Neutrophil (primary cell): Measurements from ENCODE around the gene ZPLD1.

Source experiments
- H3K27ac ChIP-seq: fragments of 200-600 bp; sonication (generic); 2 replicates; pipeline ENCODE4 v1.5.1; 2016; ENCODE audit warnings: mild to moderate bottlenecking, moderate library complexity
- H3K27me3 ChIP-seq: fragments of 200-600 bp; sonication (generic); 2 replicates; pipeline ENCODE4 v1.6.0; 2016; ENCODE audit warnings: mild to moderate bottlenecking
- H3K36me3 ChIP-seq: fragments of 200-600 bp; sonication (generic); 2 replicates; pipeline ENCODE4 v1.5.1; 2017
- H3K4me1 ChIP-seq, 2 experiments: fragments of 200-600 bp in 1 of 2; sonication (generic) in 1 of 2; 1 replicate in 1 of 2; 2 replicates in 1 of 2; pipeline versions ENCODE4 v1.5.1 to v1.6.1; 2013 to 2016; ENCODE audit warnings: low read depth in 1 of 2, low read length in 1 of 2, mild to moderate bottlenecking in 1 of 2, moderate library complexity in 1 of 2; ENCODE audit not compliant: control insufficient read depth in 1 of 2, insufficient read depth in 1 of 2
- H3K4me3 ChIP-seq, 2 experiments: fragments of 200-600 bp in 1 of 2; sonication (generic) in 1 of 2; 1 replicate in 1 of 2; 2 replicates in 1 of 2; pipeline ENCODE4 v1.5.1; 2013 to 2016; ENCODE audit warnings: low read depth in 1 of 2, low read length in 1 of 2, mild to moderate bottlenecking in 1 of 2, moderate library complexity in 1 of 2
- H3K9me3 ChIP-seq: fragments of 200-600 bp; sonication (generic); 2 replicates; pipeline ENCODE4 v1.5.1; 2016
- TF ChIP-seq, protein P1 (sequence below): fragments of 200-600 bp; sonication (generic); IDR thresholded peaks from 2 replicates; pipeline ENCODE4 v1.5.1; 2016; ENCODE audit warnings: antibody characterized with exemption

Gene ZPLD1

DNA sequence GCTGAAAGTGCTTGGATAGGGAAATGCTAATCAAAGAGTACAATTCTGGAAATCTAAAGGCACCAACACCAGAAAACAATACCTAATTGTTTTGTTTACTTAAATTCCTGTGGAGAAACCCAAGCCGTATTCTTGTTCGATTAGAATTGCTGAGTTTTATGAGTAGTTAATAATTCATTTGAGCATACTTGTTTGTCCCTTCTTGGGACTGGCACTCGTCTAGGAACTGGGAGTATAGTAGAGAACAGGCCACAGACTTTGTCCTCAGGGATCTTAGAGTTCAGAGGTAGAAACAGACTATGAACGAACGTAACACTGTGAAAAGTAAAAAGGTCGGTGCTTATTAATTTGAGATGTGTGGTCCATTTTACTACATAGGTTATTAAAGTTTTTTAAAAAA, 39.4 kb downstream of the ZPLD1 start:
- H3K9me3 ChIP-seq = no peaks in the 10 kb centered on the region
- TF ChIP-seq, protein P1, sequence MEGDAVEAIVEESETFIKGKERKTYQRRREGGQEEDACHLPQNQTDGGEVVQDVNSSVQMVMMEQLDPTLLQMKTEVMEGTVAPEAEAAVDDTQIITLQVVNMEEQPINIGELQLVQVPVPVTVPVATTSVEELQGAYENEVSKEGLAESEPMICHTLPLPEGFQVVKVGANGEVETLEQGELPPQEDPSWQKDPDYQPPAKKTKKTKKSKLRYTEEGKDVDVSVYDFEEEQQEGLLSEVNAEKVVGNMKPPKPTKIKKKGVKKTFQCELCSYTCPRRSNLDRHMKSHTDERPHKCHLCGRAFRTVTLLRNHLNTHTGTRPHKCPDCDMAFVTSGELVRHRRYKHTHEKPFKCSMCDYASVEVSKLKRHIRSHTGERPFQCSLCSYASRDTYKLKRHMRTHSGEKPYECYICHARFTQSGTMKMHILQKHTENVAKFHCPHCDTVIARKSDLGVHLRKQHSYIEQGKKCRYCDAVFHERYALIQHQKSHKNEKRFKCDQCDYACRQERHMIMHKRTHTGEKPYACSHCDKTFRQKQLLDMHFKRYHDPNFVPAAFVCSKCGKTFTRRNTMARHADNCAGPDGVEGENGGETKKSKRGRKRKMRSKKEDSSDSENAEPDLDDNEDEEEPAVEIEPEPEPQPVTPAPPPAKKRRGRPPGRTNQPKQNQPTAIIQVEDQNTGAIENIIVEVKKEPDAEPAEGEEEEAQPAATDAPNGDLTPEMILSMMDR = no peak
- H3K4me3 ChIP-seq = no peak overlapping the region

DNA sequence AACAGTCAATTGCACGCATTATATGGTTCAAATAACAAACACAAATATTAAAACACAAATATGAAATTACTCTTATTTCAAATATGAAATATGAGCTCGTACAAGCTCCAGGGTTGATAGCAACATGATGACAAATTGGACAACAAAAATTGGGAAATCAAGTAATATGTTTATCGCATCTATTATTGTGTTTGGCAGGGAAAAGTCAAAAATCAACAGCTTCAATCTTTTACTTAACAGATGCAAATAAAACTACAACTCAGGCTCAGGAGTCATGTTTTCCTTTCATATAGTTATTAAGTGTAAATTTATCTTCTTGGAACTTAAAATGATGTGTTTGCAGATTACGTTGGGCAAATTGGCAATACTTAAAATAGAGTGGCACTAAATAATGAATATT, 41.4 kb downstream of the ZPLD1 start:
- Histone ChIP-seq H3K4me3 (no peak overlapping the region), H3K4me1 (no peaks in the 10 kb centered on the region), H3K9me3 (no peaks in the 10 kb centered on the region), H3K27ac (no peak overlapping the region), H3K36me3 (no peaks in the 10 kb centered on the region), H3K27me3 (no peaks in the 10 kb centered on the region)
- TF ChIP-seq, protein P1 = no peak

More for the DNA sequence above, 39.4 kb downstream of the ZPLD1 start:
- Histone ChIP-seq H3K27me3 (no peaks in the 10 kb centered on the region), H3K4me1 (no peaks in the 10 kb centered on the region), H3K27ac (no peak overlapping the region), H3K36me3 (no peaks in the 10 kb centered on the region)

DNA sequence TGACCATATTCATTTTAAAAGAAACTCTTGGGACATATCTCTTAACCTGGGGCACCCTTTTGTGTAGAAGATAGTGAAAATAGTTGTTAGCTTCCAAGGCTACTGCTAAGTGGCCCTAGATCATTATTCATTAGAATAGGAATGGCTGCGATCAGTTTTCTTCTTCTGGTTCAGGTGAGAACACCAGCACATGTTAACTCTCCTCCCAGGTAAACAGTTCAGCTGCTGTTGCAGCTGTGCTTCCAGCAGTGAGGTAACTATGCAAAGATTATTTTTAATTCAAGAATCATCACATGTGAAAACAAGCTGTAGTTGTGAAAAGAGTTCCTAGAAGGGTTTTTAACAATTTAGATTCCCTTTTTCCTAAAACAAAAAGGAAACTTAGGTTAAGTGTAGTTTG, 43.3 kb downstream of the ZPLD1 start:
- H3K9me3 ChIP-seq = no peaks in the 10 kb centered on the region
- H3K4me1 ChIP-seq = no peaks in the 10 kb centered on the region
- no peaks in the 10 kb centered on the region for H3K36me3 ChIP-seq
- TF ChIP-seq, protein P1 = no peak
- H3K4me3 ChIP-seq = no peak overlapping the region
- no peak overlapping the region for H3K27ac ChIP-seq
- no peaks in the 10 kb centered on the region for H3K27me3 ChIP-seq

DNA sequence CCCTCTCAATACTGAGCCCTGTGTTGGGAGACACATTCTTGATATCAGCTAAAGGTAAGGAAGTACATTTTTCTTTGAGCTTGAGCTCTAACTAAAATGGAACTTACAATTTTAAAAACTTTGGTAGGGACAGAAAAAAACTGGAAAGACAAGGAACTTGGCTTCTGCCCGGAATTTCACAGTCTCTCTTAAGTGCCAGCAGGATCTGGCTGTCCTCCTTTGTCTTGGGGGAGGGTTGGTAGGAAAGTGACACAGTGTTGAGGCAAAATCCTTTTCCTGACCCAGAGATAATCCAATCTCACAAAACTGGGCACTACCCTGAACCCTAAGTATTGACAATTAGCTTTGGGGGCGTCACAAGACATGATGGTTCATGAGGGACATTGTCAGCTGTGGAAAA, 45.3 kb downstream of the ZPLD1 start:
- Histone ChIP-seq H3K4me1 (no peaks in the 10 kb centered on the region), H3K4me3 (no peak overlapping the region), H3K9me3 (no peaks in the 10 kb centered on the region), H3K27ac (no peak overlapping the region), H3K36me3 (no peaks in the 10 kb centered on the region), H3K27me3 (no peaks in the 10 kb centered on the region)
- TF ChIP-seq, protein P1 = no peak

DNA sequence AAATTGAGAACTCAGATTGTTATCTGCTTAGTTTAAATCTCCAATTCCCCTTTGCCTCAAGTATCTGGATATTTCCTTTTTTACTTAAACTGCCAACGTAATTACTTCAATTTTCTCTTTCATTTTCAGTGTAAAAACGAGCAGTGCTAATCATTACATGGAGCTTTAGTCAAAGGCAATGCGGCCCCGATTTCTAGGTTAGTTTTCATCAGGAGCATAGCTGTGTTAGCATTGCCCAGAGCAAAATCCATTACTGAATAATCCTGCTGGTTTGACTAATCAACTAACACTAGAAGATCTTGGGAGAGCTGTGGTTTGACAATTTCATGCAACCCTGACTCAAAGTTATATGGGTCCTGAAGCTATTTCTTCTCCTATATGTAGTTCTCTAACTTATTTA, 46.2 kb downstream of the ZPLD1 start:
- Histone ChIP-seq H3K4me1 (no peaks in the 10 kb centered on the region), H3K27ac (no peak overlapping the region), H3K36me3 (no peaks in the 10 kb centered on the region), H3K9me3 (no peaks in the 10 kb centered on the region), H3K27me3 (no peaks in the 10 kb centered on the region), H3K4me3 (no peak overlapping the region)
- TF ChIP-seq, protein P1 = no peak

DNA sequence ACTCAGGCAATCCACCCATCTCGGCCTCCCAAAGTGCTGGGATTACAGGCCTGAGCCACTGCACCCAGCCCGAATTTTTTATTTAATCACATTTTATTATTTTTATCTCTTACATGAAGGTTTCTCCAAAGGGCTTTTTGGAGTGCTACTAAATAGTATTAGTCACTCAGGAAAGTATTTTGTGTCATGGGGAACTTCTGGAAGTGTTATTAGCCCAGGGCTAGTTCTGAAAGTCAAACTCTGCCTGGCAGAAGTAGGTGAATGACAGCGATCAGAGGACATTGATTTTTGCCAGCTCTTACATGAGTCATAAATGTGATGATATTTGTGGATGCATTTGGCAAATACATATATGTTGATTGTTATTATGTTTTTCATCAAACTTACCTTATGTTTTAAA, 48.7 kb downstream of the ZPLD1 start:
- Histone ChIP-seq H3K27ac (no peak overlapping the region), H3K9me3 (no peaks in the 10 kb centered on the region), H3K4me1 (no peaks in the 10 kb centered on the region), H3K36me3 (no peaks in the 10 kb centered on the region), H3K27me3 (no peaks in the 10 kb centered on the region), H3K4me3 (no peak overlapping the region)
- TF ChIP-seq, protein P1 = no peak
